Esophagus muscularis mucosa (tissue), 4 donors: ENCODE measurements around the gene EMILIN3. TPM values are rescaled to one million over a fixed set of nuclear protein-coding genes. Genes with fewer than 3 reads are reported as not detected.

Experiments
- DNase-seq: peaks from one replicate; pipeline ENCODE4 v3.0.0-alpha.2; 2017; ENCODE audit errors: extremely low spot score
- H3K27ac ChIP-seq, 4 donors: fragments of 200-600 bp; sonication (generic); replicated peaks in 1 of 4; 1 replicate in 3 of 4; 2 replicates in 1 of 4; pipeline ENCODE4 v1.5.1; 2016 to 2019; ENCODE audit warnings: mild to moderate bottlenecking in 1 of 4
- H3K27me3 ChIP-seq, 4 donors: fragments of 200-600 bp; sonication (generic); one replicate each; pipeline versions ENCODE4 v1.5.1 to v1.6.0; 2016 to 2019
- H3K36me3 ChIP-seq, 4 donors: fragments of 200-600 bp; sonication (generic); one replicate each; pipeline ENCODE4 v1.5.1; 2016 to 2019
- H3K4me1 ChIP-seq, 4 donors: fragments of 200-600 bp; sonication (generic); one replicate each; pipeline ENCODE4 v1.5.1; 2016 to 2019
- H3K4me3 ChIP-seq, 4 donors: fragments of 200-600 bp; sonication (generic); 1 replicate in 2 of 4; 2 replicates in 2 of 4; pipeline ENCODE4 v1.5.1; 2016 to 2019; ENCODE audit warnings: mild to moderate bottlenecking in 4 of 4, moderate library complexity in 1 of 4
- H3K9me3 ChIP-seq, 4 donors: fragments of 200-600 bp; sonication (generic); 1 replicate in 3 of 4; 2 replicates in 1 of 4; pipeline ENCODE4 v1.5.1; 2016 to 2019
- EP300 ChIP-seq: sonication (generic); formaldehyde crosslinking; IDR thresholded peaks from one replicate; pipeline ENCODE4 v1.6.1; 2017; ENCODE audit warnings: antibody characterized with exemption
- POLR2A ChIP-seq: fragments of 450-650 bp; IDR thresholded peaks from one replicate; pipeline ENCODE4 v1.6.1; 2017; ENCODE audit warnings: antibody characterized with exemption, moderate library complexity, mild to moderate bottlenecking, low read depth
- POLR2AphosphoS5 ChIP-seq, 2 donors: sonication (generic); formaldehyde crosslinking; IDR thresholded peaks; one replicate each; pipeline ENCODE4 v1.6.1; 2017; ENCODE audit warnings: antibody characterized with exemption in 2 of 2
- WGBS: methylation state at CpG from one replicate; pipeline ENCODE4 v1.1.5; 2018; 5-methylcytosine and 5-hydroxymethylcytosine counted together
- intact Hi-C: fragments of 100-400 bp; cut with DNase I; formaldehyde crosslinking; loops from one replicate; pipeline ENCODE4 v1.15.1; 2023
- total RNA-seq, 4 donors: library from RNA; depleted of rRNA; stranded (reverse); fragments of >200 nt; gene quantifications; one replicate each; pipeline versions ENCODE4 v1.1.0 to v1.2.1, GENCODE V29; 2016
- TF ChIP-seq, protein P1 (sequence below), 3 experiments: fragments of 200-600 bp in 2 of 3; fragments of 450-650 bp in 1 of 3; sonication (generic) in 2 of 3; IDR thresholded peaks; one replicate each; pipeline ENCODE4 v1.5.1; 2017 to 2019; ENCODE audit warnings: antibody characterized with exemption in 3 of 3, mild to moderate bottlenecking in 2 of 3, moderate library complexity in 1 of 3

The EMILIN3 gene
- total RNA-seq, 4 donors from 2014 or later = 0.83 to 5.6 (median 4.5) TPM

GRCh38 chr20:41336711-41337492 is 29.7 kb downstream of the EMILIN3 start:
- no peak overlapping the region for H3K27ac ChIP-seq

GRCh38 chr20:41335591-41335990 is 31.0 kb downstream of the EMILIN3 start:
- Histone ChIP-seq H3K36me3 (no peaks in the 10 kb centered on the region), H3K4me3 (no peak overlapping the region), H3K27me3 (no peaks in the 10 kb centered on the region), H3K27ac (peak overlapping the region in 2 of 4 donors; percentile 46 to 54), H3K9me3 (no peaks in the 10 kb centered on the region), H3K4me1 (peaks cover 20 to 35% (median 31%) of the 10 kb centered on the region in 4 donors)
- TF ChIP-seq POLR2A (no peak), POLR2AphosphoS5 (IDR thresholded peaks at IDR 0.05) (no peak), EP300 (no peak)
- TF ChIP-seq, protein P1, sequence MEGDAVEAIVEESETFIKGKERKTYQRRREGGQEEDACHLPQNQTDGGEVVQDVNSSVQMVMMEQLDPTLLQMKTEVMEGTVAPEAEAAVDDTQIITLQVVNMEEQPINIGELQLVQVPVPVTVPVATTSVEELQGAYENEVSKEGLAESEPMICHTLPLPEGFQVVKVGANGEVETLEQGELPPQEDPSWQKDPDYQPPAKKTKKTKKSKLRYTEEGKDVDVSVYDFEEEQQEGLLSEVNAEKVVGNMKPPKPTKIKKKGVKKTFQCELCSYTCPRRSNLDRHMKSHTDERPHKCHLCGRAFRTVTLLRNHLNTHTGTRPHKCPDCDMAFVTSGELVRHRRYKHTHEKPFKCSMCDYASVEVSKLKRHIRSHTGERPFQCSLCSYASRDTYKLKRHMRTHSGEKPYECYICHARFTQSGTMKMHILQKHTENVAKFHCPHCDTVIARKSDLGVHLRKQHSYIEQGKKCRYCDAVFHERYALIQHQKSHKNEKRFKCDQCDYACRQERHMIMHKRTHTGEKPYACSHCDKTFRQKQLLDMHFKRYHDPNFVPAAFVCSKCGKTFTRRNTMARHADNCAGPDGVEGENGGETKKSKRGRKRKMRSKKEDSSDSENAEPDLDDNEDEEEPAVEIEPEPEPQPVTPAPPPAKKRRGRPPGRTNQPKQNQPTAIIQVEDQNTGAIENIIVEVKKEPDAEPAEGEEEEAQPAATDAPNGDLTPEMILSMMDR (IDR thresholded peaks at IDR 0.05) = no peak
- intact Hi-C loops = loop anchor here (5.0 kb wide), 1 partner anchor 103 kb away; no protein-coding TSS in a partner anchor
- WGBS = 80% methylated on average over 1 of the region's 1 CpG
- no peak for DNase-seq

More at GRCh38 chr20:41336711-41337492, 29.7 kb downstream of the EMILIN3 start:
- intact Hi-C loops = loop anchor here (5.0 kb wide), 1 partner anchor 105 kb away; no protein-coding TSS in a partner anchor
- Histone ChIP-seq H3K27me3 (no peaks in the 10 kb centered on the region), H3K4me1 (peaks cover 31 to 46% (median 42%) of the 10 kb centered on the region in 4 donors), H3K9me3 (no peaks in the 10 kb centered on the region), H3K36me3 (no peaks in the 10 kb centered on the region), H3K4me3 (no peak overlapping the region)
- no peak for DNase-seq
- TF ChIP-seq EP300 = no peak
- no peak for TF ChIP-seq POLR2A
- TF ChIP-seq, protein P1 (IDR thresholded peaks at IDR 0.05) = no peak
- TF ChIP-seq POLR2AphosphoS5 (IDR thresholded peaks at IDR 0.05) = no peak
- WGBS = 100% methylated on average over 4 of the region's 4 CpGs

DNA sequence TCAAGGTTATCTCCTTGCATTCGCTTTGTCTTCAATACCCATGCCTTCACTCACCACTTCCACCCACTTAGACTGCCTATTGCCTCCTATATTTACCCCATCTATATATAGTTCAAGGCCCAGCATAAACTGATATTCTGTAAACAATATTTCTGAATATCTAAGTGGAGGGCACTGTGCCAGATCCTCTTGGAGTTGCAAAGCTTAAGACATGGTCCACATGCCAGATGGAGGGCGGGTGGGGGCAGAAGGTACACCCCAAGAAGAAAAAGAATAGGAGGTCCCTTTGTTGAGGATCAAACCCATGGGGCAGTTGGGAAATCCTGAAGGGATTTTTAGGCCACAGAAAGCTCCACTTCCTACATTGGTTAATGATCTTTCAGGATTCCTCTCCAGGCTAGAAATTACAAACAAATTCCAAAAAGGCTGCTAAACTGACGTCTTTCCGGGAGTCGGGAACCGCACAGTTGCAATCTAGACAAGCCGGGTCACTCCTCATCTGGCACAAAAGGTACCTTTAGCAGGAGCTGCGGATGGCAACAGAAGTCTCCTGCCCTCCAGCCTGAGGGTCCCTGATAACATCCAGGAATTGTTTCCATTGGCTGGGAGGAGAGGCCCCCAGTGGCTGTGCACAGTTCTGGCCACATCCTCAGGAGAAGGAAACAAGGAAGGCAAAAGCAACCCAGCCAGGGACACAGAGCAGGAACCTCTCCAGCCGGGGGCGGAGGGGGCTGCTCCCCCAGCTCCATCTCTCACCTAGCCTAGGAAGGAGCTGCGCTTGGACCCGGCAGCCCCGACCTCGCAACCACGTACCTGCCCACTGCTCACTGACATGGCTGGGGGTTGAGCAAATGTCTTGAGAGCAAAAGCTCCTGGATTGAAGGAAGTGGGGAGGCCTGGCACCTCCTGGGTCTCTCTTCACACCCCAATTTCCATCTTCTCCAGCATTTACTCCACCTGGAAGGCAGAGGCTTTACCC is 31.9 kb downstream of the EMILIN3 start:
- intact Hi-C loops = loop anchor here (5.0 kb wide), 2 partner anchors 87 to 102 kb away; no protein-coding TSS in a partner anchor
- no peak for DNase-seq
- WGBS = 68% methylated on average over 8 of the region's 15 CpGs
- H3K4me1 ChIP-seq = peaks cover 23 to 32% (median 29%) of the 10 kb centered on the region in 4 donors
- no peaks in the 10 kb centered on the region for H3K36me3 ChIP-seq
- no peaks in the 10 kb centered on the region for H3K9me3 ChIP-seq
- H3K4me3 ChIP-seq = no peak overlapping the region
- H3K27ac ChIP-seq = peak overlapping the region; percentile 34 to 54 (median 48)
- H3K27me3 ChIP-seq = no peaks in the 10 kb centered on the region
- peak in 1 of 2 donors; percentile 28 for TF ChIP-seq POLR2AphosphoS5 (IDR thresholded peaks at IDR 0.05)
- TF ChIP-seq, protein P1 (IDR thresholded peaks at IDR 0.05) = no peak

GRCh38 chr20:41334036-41334435 is 32.6 kb downstream of the EMILIN3 start:
- peak overlapping the region; percentile 34 to 54 (median 48) for H3K27ac ChIP-seq
- no peaks in the 10 kb centered on the region for H3K36me3 ChIP-seq
- no peak for DNase-seq
- H3K4me1 ChIP-seq = peaks cover 25 to 34% (median 29%) of the 10 kb centered on the region in 4 donors
- no peak for TF ChIP-seq POLR2AphosphoS5 (IDR thresholded peaks at IDR 0.05)
- TF ChIP-seq POLR2A = no peak
- no peak for TF ChIP-seq EP300
- TF ChIP-seq, protein P1 (IDR thresholded peaks at IDR 0.05) = no peak
- H3K9me3 ChIP-seq = no peaks in the 10 kb centered on the region
- intact Hi-C loops = loop anchor here (5.0 kb wide), 1 partner anchor 87 kb away; no protein-coding TSS in a partner anchor
- H3K4me3 ChIP-seq = no peak overlapping the region
- H3K27me3 ChIP-seq = no peaks in the 10 kb centered on the region
- WGBS = 97% methylated on average over 2 of the region's 2 CpGs
